ENCODE results near the gene TRIM2.

The TRIM2 gene

GRCh38 chr4:153206534-153206933 is 2.3 kb downstream of the TRIM2 start:
- no peak overlapping the region for H3K4me3 ChIP-seq (ENCODE audit: low read depth, low read length)
- no peak for TF ChIP-seq CTCF (IDR thresholded peaks at IDR 0.05; ENCODE audit: insufficient read depth, low read depth, low read length, missing control alignments)
- DNase-seq (ENCODE audit: low read depth) = no peak

- no peak for TF ChIP-seq CTCF (IDR thresholded peaks at IDR 0.05; ENCODE audit: insufficient read depth, low read depth, low read length, missing control alignments)
- no peak for DNase-seq (ENCODE audit: low read depth)
- H3K4me3 ChIP-seq (ENCODE audit: low read depth, low read length) = no peak overlapping the region
Observed at GRCh38 chr4:153207027-153207426, 2.8 kb downstream of the TRIM2 start.

GRCh38 chr4:153207567-153207966 is 3.3 kb downstream of the TRIM2 start:
- DNase-seq (ENCODE audit: low read depth) = no peak
- TF ChIP-seq CTCF (IDR thresholded peaks at IDR 0.05; ENCODE audit: insufficient read depth, low read depth, low read length, missing control alignments) = no peak
- no peak overlapping the region for H3K4me3 ChIP-seq (ENCODE audit: low read depth, low read length)

- DNase-seq (ENCODE audit: low read depth) = no peak
- H3K4me3 ChIP-seq (ENCODE audit: low read depth, low read length) = no peak overlapping the region
- TF ChIP-seq CTCF (IDR thresholded peaks at IDR 0.05; ENCODE audit: insufficient read depth, low read depth, low read length, missing control alignments) = no peak
Observed at GRCh38 chr4:153209410-153209809, 5.2 kb downstream of the TRIM2 start.

GRCh38 chr4:153210727-153211126 is 6.5 kb downstream of the TRIM2 start:
- TF ChIP-seq CTCF (IDR thresholded peaks at IDR 0.05; ENCODE audit: insufficient read depth, low read depth, low read length, missing control alignments) = no peak
- H3K4me3 ChIP-seq (ENCODE audit: low read depth, low read length) = no peak overlapping the region
- DNase-seq (ENCODE audit: low read depth) = no peak

- no peak for DNase-seq (ENCODE audit: low read depth)
- TF ChIP-seq CTCF (IDR thresholded peaks at IDR 0.05; ENCODE audit: insufficient read depth, low read depth, low read length, missing control alignments) = no peak
- H3K4me3 ChIP-seq (ENCODE audit: low read depth, low read length) = no peak overlapping the region
Observed at GRCh38 chr4:153211986-153212728, 7.9 kb downstream of the TRIM2 start.

GRCh38 chr4:153212736-153213135 is 8.5 kb downstream of the TRIM2 start:
- H3K4me3 ChIP-seq (ENCODE audit: low read depth, low read length) = no peak overlapping the region
- TF ChIP-seq CTCF (IDR thresholded peaks at IDR 0.05; ENCODE audit: insufficient read depth, low read depth, low read length, missing control alignments) = no peak
- DNase-seq (ENCODE audit: low read depth) = no peak
